Osteoblast (primary cell): ENCODE results near the gene HIF3A. TPM values are rescaled to one million over a fixed set of nuclear protein-coding genes. Genes with fewer than 3 reads are reported as not detected.
"Not testable (repeated sequence)": the region's sequence is repeated elsewhere in the genome, so short reads cannot be mapped to it uniquely, and the experiment has no call there.

ENCODE experiments used
- DNase-seq: peaks from one replicate; pipeline ENCODE4 v3.0.0; 2011; ENCODE audit warnings: low spot score, mixed read lengths; ENCODE audit not compliant: insufficient read length; ENCODE audit errors: missing footprints
- H2AFZ ChIP-seq: 2 replicates; pipeline ENCODE4 v1.6.0; 2011; ENCODE audit warnings: mild to moderate bottlenecking, low read length
- H3K27ac ChIP-seq: 2 replicates; pipeline ENCODE4 v1.5.1; 2011; ENCODE audit warnings: mild to moderate bottlenecking, low read depth, low read length, moderate library complexity
- H3K27me3 ChIP-seq: 2 replicates; pipeline ENCODE4 v1.6.0; 2012; ENCODE audit warnings: mild to moderate bottlenecking, control low read depth, inconsistent platforms, low read length, moderate library complexity; ENCODE audit not compliant: insufficient read depth
- H3K36me3 ChIP-seq: 2 replicates; pipeline ENCODE4 v1.5.1; 2011; ENCODE audit warnings: mild to moderate bottlenecking, low read length, control low read depth, moderate library complexity; ENCODE audit not compliant: insufficient read depth
- H3K4me1 ChIP-seq: 2 replicates; pipeline ENCODE4 v1.5.1; 2011; ENCODE audit warnings: mild to moderate bottlenecking, low read length, control low read depth, moderate library complexity; ENCODE audit not compliant: insufficient read depth
- H3K4me2 ChIP-seq: 2 replicates; pipeline ENCODE4 v1.6.0; 2011; ENCODE audit warnings: mild to moderate bottlenecking, low read length; ENCODE audit not compliant: insufficient read depth
- H3K4me3 ChIP-seq: fragments of 200-600 bp; sonication (generic); 3 replicates; pipeline ENCODE4 v1.5.1; 2012; ENCODE audit warnings: mild to moderate bottlenecking, low read length, inconsistent platforms; ENCODE audit not compliant: insufficient read depth
- H3K79me2 ChIP-seq: 2 replicates; pipeline ENCODE4 v1.6.0; 2012; ENCODE audit warnings: mild to moderate bottlenecking, low read length, control low read depth, inconsistent platforms; ENCODE audit not compliant: insufficient read depth
- H3K9me3 ChIP-seq: 2 replicates; pipeline ENCODE4 v1.5.1; 2011; ENCODE audit warnings: low read depth, low read length, control low read depth
- H4K20me1 ChIP-seq: 2 replicates; pipeline ENCODE4 v1.6.0; 2012; ENCODE audit warnings: mild to moderate bottlenecking, low read length, control low read depth; ENCODE audit not compliant: insufficient read depth
- CTCF ChIP-seq: IDR thresholded peaks from 2 replicates; pipeline ENCODE4 v1.5.1; 2011; ENCODE audit warnings: mild to moderate bottlenecking, low read depth, low read length, moderate library complexity; ENCODE audit errors: extremely low read depth
- total RNA-seq: library from RNA; depleted of rRNA; stranded (reverse); fragments of >200 nt; gene quantifications from 2 replicates; pipeline ENCODE4 v1.2.3, GENCODE V29; 2012

HIF3A gene
- total RNA-seq, 1 donor = not detected

- no peak overlapping the region for H3K4me3 ChIP-seq
- no peaks in the 10 kb centered on the region for H3K36me3 ChIP-seq
- H3K4me1 ChIP-seq = peaks cover 12% of the 10 kb centered on the region
- H4K20me1 ChIP-seq = no peaks in the 10 kb centered on the region
- no peak overlapping the region for H3K27ac ChIP-seq
- no peak for TF ChIP-seq CTCF
- no peak overlapping the region for H2AFZ ChIP-seq
- no peaks in the 10 kb centered on the region for H3K79me2 ChIP-seq
- peaks cover 54% of the 10 kb centered on the region for H3K27me3 ChIP-seq
- DNase-seq = no peak
- H3K9me3 ChIP-seq = no peaks in the 10 kb centered on the region
- H3K4me2 ChIP-seq = no peak overlapping the region
These were observed 27.7 kb upstream of the HIF3A start for GRCh38 chr19:46269101-46269500.

GRCh38 chr19:46270521-46271256 is 26.2 kb upstream of the HIF3A start:
- no peaks in the 10 kb centered on the region for H3K9me3 ChIP-seq
- no peak overlapping the region for H3K4me2 ChIP-seq
- no peaks in the 10 kb centered on the region for H4K20me1 ChIP-seq
- H2AFZ ChIP-seq = no peak overlapping the region
- no peaks in the 10 kb centered on the region for H3K36me3 ChIP-seq
- peaks cover 12% of the 10 kb centered on the region for H3K4me1 ChIP-seq
- DNase-seq = no peak
- TF ChIP-seq CTCF = no peak
- H3K27ac ChIP-seq = no peak overlapping the region
- no peaks in the 10 kb centered on the region for H3K79me2 ChIP-seq
- H3K4me3 ChIP-seq = no peak overlapping the region
- H3K27me3 ChIP-seq = peaks cover 45% of the 10 kb centered on the region

GRCh38 chr19:46271481-46272197 is 25.2 kb upstream of the HIF3A start:
- Histone ChIP-seq H3K4me2 (peak overlapping the region; percentile 41), H3K27ac (peak overlapping the region; percentile 50), H3K9me3 (no peaks in the 10 kb centered on the region), H4K20me1 (no peaks in the 10 kb centered on the region), H3K79me2 (no peaks in the 10 kb centered on the region), H3K36me3 (no peaks in the 10 kb centered on the region), H2AFZ (no peak overlapping the region), H3K27me3 (peaks cover 36% of the 10 kb centered on the region), H3K4me3 (no peak overlapping the region), H3K4me1 (peaks cover 12% of the 10 kb centered on the region)
- DNase-seq = peak; percentile 83
- TF ChIP-seq CTCF = no peak

GRCh38 chr19:46273931-46274330 is 22.9 kb upstream of the HIF3A start:
- not testable (repeated sequence) for H3K36me3 ChIP-seq, H3K4me3 ChIP-seq, H3K79me2 ChIP-seq, H2AFZ ChIP-seq, H3K9me3 ChIP-seq, H4K20me1 ChIP-seq, H3K4me2 ChIP-seq, DNase-seq, H3K27ac ChIP-seq
- peaks cover 30% of the 10 kb centered on the region for H3K27me3 ChIP-seq
- peaks cover 12% of the 10 kb centered on the region for H3K4me1 ChIP-seq
